ENCODE data around the gene ENO1.

- TF ChIP-seq CTCF (IDR thresholded peaks at IDR 0.05 in 8 of 11, conservative IDR thresholded peaks at IDR 0.05 in 3 of 11) = no peak
- no peak for TF ChIP-seq POLR2AphosphoS5 (IDR thresholded peaks at IDR 0.05)
- no peak for TF ChIP-seq POLR2A (IDR thresholded peaks at IDR 0.05)
These were observed 61.6 kb downstream of the ENO1 start for GRCh38 chr1:8816831-8817411.
